Neuronal stem cell (in vitro differentiated cells): ENCODE measurements around the gene TLE1.
A peak's percentile ranks its signal among the peaks of the same experiment; 100 is the strongest.

ENCODE experiments used
- DNase-seq: peaks from one replicate; pipeline ENCODE4 v3.0.0-alpha.2; 2013; ENCODE audit warnings: low spot score
- H2AFZ ChIP-seq: one replicate; pipeline ENCODE4 v1.6.1; 2013; ENCODE audit warnings: mild to moderate bottlenecking, low read length, inconsistent platforms
- H2AK5ac ChIP-seq: 2 replicates; pipeline ENCODE4 v1.6.1; 2013; ENCODE audit warnings: low read depth, mild to moderate bottlenecking, inconsistent platforms, low read length, moderate library complexity, mixed read lengths
- H2BK120ac ChIP-seq: 2 replicates; pipeline ENCODE4 v1.6.1; 2013; ENCODE audit warnings: low read depth, mild to moderate bottlenecking, inconsistent platforms, low read length, moderate library complexity, mixed read lengths
- H2BK12ac ChIP-seq: one replicate; pipeline ENCODE4 v1.6.1; 2013; ENCODE audit warnings: low read length, inconsistent platforms
- H2BK15ac ChIP-seq: 2 replicates; pipeline ENCODE4 v1.6.1; 2013; ENCODE audit warnings: mild to moderate bottlenecking, low read length, inconsistent platforms, mixed read lengths
- H2BK5ac ChIP-seq: one replicate; pipeline ENCODE4 v1.6.1; 2013; ENCODE audit warnings: inconsistent platforms, mild to moderate bottlenecking, low read length, moderate library complexity
- H3K14ac ChIP-seq: one replicate; pipeline ENCODE4 v1.6.1; 2013; ENCODE audit warnings: low read length, inconsistent platforms
- H3K18ac ChIP-seq: 2 replicates; pipeline ENCODE4 v1.6.1; 2013; ENCODE audit warnings: low read length, inconsistent platforms
- H3K23ac ChIP-seq: 2 replicates; pipeline ENCODE4 v1.6.1; 2013; ENCODE audit warnings: low read depth, mild to moderate bottlenecking, mixed read lengths, low read length, inconsistent platforms; ENCODE audit not compliant: poor library complexity
- H3K27ac ChIP-seq: replicated peaks from 3 replicates; pipeline ENCODE4 v1.5.1; 2013; ENCODE audit warnings: low read length, inconsistent platforms
- H3K27me3 ChIP-seq, 3 experiments: 2 replicates each; pipeline ENCODE4 v1.6.1; 2013; ENCODE audit warnings: low read length in 3 of 3, mild to moderate bottlenecking in 2 of 3, inconsistent platforms in 1 of 3, low read depth in 1 of 3, mixed read lengths in 1 of 3, moderate library complexity in 1 of 3; ENCODE audit not compliant: control insufficient read depth in 3 of 3, insufficient read depth in 3 of 3
- H3K36me3 ChIP-seq, 2 donors: replicated peaks in 1 of 2; 2 replicates each; pipeline ENCODE4 v1.6.1; 2013; ENCODE audit warnings: low read length in 2 of 2; ENCODE audit not compliant: control insufficient read depth in 2 of 2, insufficient read depth in 2 of 2
- H3K4ac ChIP-seq: 2 replicates; pipeline ENCODE4 v1.6.1; 2013; ENCODE audit warnings: inconsistent platforms, mild to moderate bottlenecking, low read length, moderate library complexity
- H3K4me1 ChIP-seq, 2 donors: 1 replicate in 1 of 2; 2 replicates in 1 of 2; pipeline ENCODE4 v1.6.1; 2013; ENCODE audit warnings: low read length in 2 of 2, low read depth in 1 of 2; ENCODE audit not compliant: control insufficient read depth in 2 of 2, insufficient read depth in 1 of 2
- H3K4me2 ChIP-seq: one replicate; pipeline ENCODE4 v1.6.1; 2013; ENCODE audit warnings: mild to moderate bottlenecking, low read length, inconsistent platforms; ENCODE audit not compliant: insufficient read depth, poor library complexity, severe bottlenecking
- H3K4me3 ChIP-seq, 2 donors: 2 replicates each; pipeline ENCODE4 v1.5.1; 2013; ENCODE audit warnings: low read length in 2 of 2, mild to moderate bottlenecking in 2 of 2, inconsistent platforms in 1 of 2, moderate library complexity in 1 of 2
- H3K79me1 ChIP-seq: one replicate; pipeline ENCODE4 v1.6.1; 2013; ENCODE audit warnings: low read depth, mild to moderate bottlenecking, inconsistent platforms, low read length, moderate library complexity
- H3K9ac ChIP-seq: one replicate; pipeline ENCODE4 v1.6.1; 2013; ENCODE audit warnings: mild to moderate bottlenecking, low read depth, low read length, inconsistent platforms; ENCODE audit not compliant: poor library complexity
- H3K9me3 ChIP-seq, 2 donors: replicated peaks in 1 of 2; 2 replicates each; pipeline versions ENCODE3 to v1.6.1; 2013; ENCODE audit warnings: low read length in 2 of 2, mild to moderate bottlenecking in 2 of 2, inconsistent platforms in 1 of 2, low read depth in 1 of 2, mixed read lengths in 1 of 2, moderate library complexity in 1 of 2; ENCODE audit not compliant: control insufficient read depth in 2 of 2, insufficient read depth in 1 of 2
- H4K8ac ChIP-seq: one replicate; pipeline ENCODE4 v1.6.1; 2013; ENCODE audit warnings: low read depth, mild to moderate bottlenecking, inconsistent platforms, low read length, moderate library complexity
- H4K91ac ChIP-seq: one replicate; pipeline ENCODE4 v1.6.1; 2013; ENCODE audit warnings: low read length, low read depth, mild to moderate bottlenecking, inconsistent platforms; ENCODE audit not compliant: poor library complexity
- WGBS, 2 donors: extraction: QIAGEN DNeasy Blood & Tissue Kit; methylation state at CpG; one replicate each; pipeline ENCODE4 v1.1.7; 2013; ENCODE audit warnings: missing lambda C conversion rate in 2 of 2, mixed read lengths in 1 of 2; ENCODE audit not compliant: insufficient read length in 2 of 2, insufficient replicate concordance in 1 of 2; ENCODE audit errors: extremely low coverage in 2 of 2; 5-methylcytosine and 5-hydroxymethylcytosine counted together

TLE1 gene

DNA sequence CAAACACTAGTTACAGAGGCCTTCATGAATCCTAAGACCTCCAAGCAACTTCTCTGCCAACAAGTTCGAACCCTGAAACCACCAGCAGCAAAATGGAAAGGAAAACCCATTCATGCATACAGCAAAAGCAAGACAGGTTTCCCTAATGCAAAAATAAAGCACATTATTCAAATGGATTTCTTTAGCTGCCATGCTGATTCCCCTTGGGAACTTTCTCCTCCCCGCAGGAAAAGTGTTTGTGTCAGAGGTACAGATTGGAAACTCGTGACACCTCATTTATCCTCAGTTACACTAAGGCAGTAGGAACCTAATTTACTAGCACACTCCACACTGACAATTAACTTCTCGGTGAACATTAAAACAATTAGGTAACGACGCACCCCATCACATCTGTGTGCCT is 63.4 kb downstream of the TLE1 start:
- H3K4me1 ChIP-seq: peaks cover 25 to 27% of the 10 kb centered on the region in 2 donors
- H3K9ac ChIP-seq: no peak overlapping the region
- no peaks in the 10 kb centered on the region for H3K9me3 ChIP-seq
- no peak overlapping the region for H3K23ac ChIP-seq
- no peak for DNase-seq
- H3K36me3 ChIP-seq: no peaks in the 10 kb centered on the region
- no CpG with 5 or more reads among the region's 6 CpGs for WGBS, 2 donors
- H3K4me2 ChIP-seq: no peak overlapping the region
- no peak overlapping the region for H3K18ac ChIP-seq
- H3K27ac ChIP-seq: no peak overlapping the region
- H3K27me3 ChIP-seq: no peaks in the 10 kb centered on the region
- no peak overlapping the region for H2BK12ac ChIP-seq
- H3K4ac ChIP-seq: no peak overlapping the region
- H3K79me1 ChIP-seq: no peaks in the 10 kb centered on the region
- H2BK120ac ChIP-seq: no peak overlapping the region
- no peak overlapping the region for H4K91ac ChIP-seq
- H2BK15ac ChIP-seq: no peak overlapping the region
- H3K4me3 ChIP-seq: no peak overlapping the region
- no peak overlapping the region for H2AFZ ChIP-seq
- no peak overlapping the region for H2BK5ac ChIP-seq
- no peak overlapping the region for H3K14ac ChIP-seq
- no peak overlapping the region for H4K8ac ChIP-seq
- no peak overlapping the region for H2AK5ac ChIP-seq

DNA sequence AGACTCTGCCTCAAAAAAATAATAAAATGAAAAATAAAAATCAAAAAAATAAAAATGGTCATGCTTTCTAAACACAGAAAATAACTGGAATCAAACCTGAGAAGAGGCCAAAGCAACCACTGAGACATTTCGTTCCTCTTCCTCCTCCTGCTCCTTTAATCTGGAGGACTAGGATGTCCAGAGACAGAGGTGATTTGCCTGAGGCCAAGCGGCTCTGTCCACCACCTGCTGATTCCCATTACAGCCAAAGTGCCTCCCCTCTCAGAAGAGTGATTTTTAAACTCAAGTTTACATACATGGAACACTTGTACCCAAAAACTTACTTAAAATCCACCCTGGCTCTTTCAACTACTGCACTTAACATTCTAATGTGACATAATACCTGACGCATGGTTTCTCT is 65.6 kb downstream of the TLE1 start:
- Histone ChIP-seq H2AK5ac (no peak overlapping the region), H3K4me2 (no peak overlapping the region), H3K27ac (no peak overlapping the region), H3K14ac (no peak overlapping the region), H3K79me1 (no peaks in the 10 kb centered on the region), H3K9me3 (no peaks in the 10 kb centered on the region), H3K4me3 (no peak overlapping the region), H4K8ac (no peak overlapping the region), H3K4ac (no peak overlapping the region), H2BK120ac (no peak overlapping the region), H3K4me1 (peaks cover 30 to 34% of the 10 kb centered on the region in 2 donors), H3K36me3 (peaks cover 0 to 9% of the 10 kb centered on the region in 2 donors), H3K27me3 (no peaks in the 10 kb centered on the region), H2BK5ac (no peak overlapping the region), H2BK15ac (no peak overlapping the region), H3K9ac (no peak overlapping the region), H3K23ac (no peak overlapping the region), H2BK12ac (no peak overlapping the region), H3K18ac (no peak overlapping the region), H2AFZ (no peak overlapping the region), H4K91ac (no peak overlapping the region)
- WGBS, 2 donors: no CpG with 5 or more reads among the region's 3 CpGs
- DNase-seq: no peak

- Histone ChIP-seq H4K91ac (no peak overlapping the region), H3K27me3 (no peaks in the 10 kb centered on the region), H2AFZ (no peak overlapping the region), H3K4me1 (peaks cover 26 to 34% of the 10 kb centered on the region in 2 donors), H3K14ac (no peak overlapping the region), H3K23ac (no peak overlapping the region), H3K27ac (peak overlapping the region; percentile 90), H3K4ac (no peak overlapping the region), H3K4me3 (no peak overlapping the region), H3K4me2 (no peak overlapping the region), H2BK5ac (no peak overlapping the region), H2BK12ac (no peak overlapping the region), H2BK15ac (no peak overlapping the region), H3K18ac (no peak overlapping the region), H3K79me1 (no peaks in the 10 kb centered on the region), H3K36me3 (peaks cover 0 to 19% of the 10 kb centered on the region in 2 donors), H4K8ac (no peak overlapping the region), H2BK120ac (no peak overlapping the region), H2AK5ac (no peak overlapping the region), H3K9me3 (no peaks in the 10 kb centered on the region), H3K9ac (no peak overlapping the region)
- no peak for DNase-seq
- no CpG with 5 or more reads among the region's 13 CpGs for WGBS, 2 donors
Measured at GRCh38 chr9:81622471-81623255, 66.7 kb downstream of the TLE1 start.

GRCh38 chr9:81621785-81622259 is 67.5 kb downstream of the TLE1 start:
- Histone ChIP-seq H2BK15ac (no peak overlapping the region), H3K4me1 (peaks cover 26 to 34% of the 10 kb centered on the region in 2 donors), H3K4me3 (no peak overlapping the region), H4K91ac (no peak overlapping the region), H4K8ac (no peak overlapping the region), H3K36me3 (peaks cover 0 to 19% of the 10 kb centered on the region in 2 donors), H2BK120ac (no peak overlapping the region), H2BK5ac (no peak overlapping the region), H3K9ac (no peak overlapping the region), H3K4ac (no peak overlapping the region), H3K14ac (no peak overlapping the region), H2AFZ (peak overlapping the region; percentile 54), H2BK12ac (no peak overlapping the region), H3K79me1 (no peaks in the 10 kb centered on the region), H3K18ac (no peak overlapping the region), H2AK5ac (no peak overlapping the region), H3K23ac (no peak overlapping the region), H3K4me2 (no peak overlapping the region), H3K9me3 (no peaks in the 10 kb centered on the region), H3K27me3 (no peaks in the 10 kb centered on the region), H3K27ac (peak overlapping the region; percentile 90)
- WGBS, 2 donors: no CpG with 5 or more reads among the region's 11 CpGs
- peak; percentile 89 for DNase-seq
